H1 (cell line): ENCODE results near the gene CENPVL1. TPM values are rescaled to one million over a fixed set of nuclear protein-coding genes. Genes with fewer than 3 reads are reported as not detected.

Experiments
- BCL11A ChIP-seq, 2 experiments: IDR thresholded peaks; one replicate each; pipeline ENCODE4 v1.6.1; 2011; ENCODE audit warnings: low read depth in 2 of 2, low read length in 2 of 2, mild to moderate bottlenecking in 2 of 2
- CBX8 ChIP-seq: fragments of 300-800, 300-1000 bp; sonication (generic); IDR thresholded peaks from 2 replicates; pipeline ENCODE4 v1.7.1; 2016; ENCODE audit warnings: low read depth, low read length, borderline replicate concordance
- CHD7 ChIP-seq: fragments of 300-600 bp; sonication (generic); IDR thresholded peaks from 2 replicates; pipeline ENCODE4 v1.7.1; 2012; ENCODE audit warnings: low read length, moderate library complexity, mild to moderate bottlenecking, inconsistent platforms; ENCODE audit not compliant: insufficient replicate concordance
- MAX ChIP-seq: IDR thresholded peaks from 2 replicates; pipeline ENCODE4 v1.6.1; 2012; ENCODE audit warnings: inconsistent platforms
- RAD21 ChIP-seq, 2 experiments: IDR thresholded peaks in 1 of 2; conservative IDR thresholded peaks in 1 of 2; 2 replicates each; pipeline ENCODE4 v1.6.1; 2011; ENCODE audit warnings: low read depth in 2 of 2, low read length in 2 of 2, improper control_type of control experiment in 1 of 2, inconsistent platforms in 1 of 2, mild to moderate bottlenecking in 1 of 2, moderate library complexity in 1 of 2
- SIRT6 ChIP-seq: IDR thresholded peaks from one replicate; pipeline ENCODE4 v1.7.1; 2012; ENCODE audit warnings: low read length, inconsistent platforms
- TBP ChIP-seq: IDR thresholded peaks from 2 replicates; pipeline ENCODE4 v1.6.1; 2011; ENCODE audit warnings: low read depth, low read length, improper control_type of control experiment
- polyA plus RNA-seq, 7 experiments: library from polyadenylated mRNA; depleted of rRNA in 3 of 7; stranded (reverse) in 5 of 7; unstranded in 2 of 7; fragments of >200 nt in 5 of 7; fragments of 200-250 nt in 2 of 7; gene quantifications; 1 replicate in 5 of 7; 2 replicates in 1 of 7; 4 replicates in 1 of 7; pipeline versions ENCODE4 v1.2.1 to v1.2.3, GENCODE V29; 2011 to 2013; ENCODE audit warnings: missing spikeins in 2 of 7, mixed read lengths in 2 of 7
- total RNA-seq: library from RNA; stranded (reverse); fragmentation: NEBNext Ultra II Directional; extraction: Animal tissue kit (Norgen Biotek cat#: 25700); gene quantifications from 2 replicates; pipeline ENCODE4 v1.2.1, GENCODE V29; 2021

The CENPVL1 gene
- total and polyA plus RNA-seq, 2 of the 8 experiments (the other 6 are each of a cell fraction or from before 2014, with no cell fraction given), result 3.2 to 8.0 TPM

- no peak for TF ChIP-seq CHD7
- TF ChIP-seq CBX8, result no peak
- TF ChIP-seq SIRT6, result no peak
- no peak for TF ChIP-seq MAX
- TF ChIP-seq RAD21 (IDR thresholded peaks at IDR 0.05 in 1 of 2, conservative IDR thresholded peaks at IDR 0.05 in 1 of 2; ENCODE audit: low read depth in 2 of 2, low read length in 2 of 2), result no peak
- TF ChIP-seq TBP, result no peak
- TF ChIP-seq BCL11A (IDR thresholded peaks at IDR 0.05; ENCODE audit: low read depth in 2 of 2, low read length in 2 of 2), result no peak
Measured at GRCh38 chrX:51760657-51761056, 50.3 kb downstream of the CENPVL1 start (continued).
